ENCODE results near the gene SLC4A3. TPM values are rescaled to one million over a fixed set of nuclear protein-coding genes. Genes with fewer than 3 reads are reported as not detected.

SLC4A3 gene
- total and polyA plus RNA-seq, 2 of the 13 experiments (the other 11 are each of a cell fraction or from before 2014, with no cell fraction given) = 0.18 to 0.95 TPM

DNA sequence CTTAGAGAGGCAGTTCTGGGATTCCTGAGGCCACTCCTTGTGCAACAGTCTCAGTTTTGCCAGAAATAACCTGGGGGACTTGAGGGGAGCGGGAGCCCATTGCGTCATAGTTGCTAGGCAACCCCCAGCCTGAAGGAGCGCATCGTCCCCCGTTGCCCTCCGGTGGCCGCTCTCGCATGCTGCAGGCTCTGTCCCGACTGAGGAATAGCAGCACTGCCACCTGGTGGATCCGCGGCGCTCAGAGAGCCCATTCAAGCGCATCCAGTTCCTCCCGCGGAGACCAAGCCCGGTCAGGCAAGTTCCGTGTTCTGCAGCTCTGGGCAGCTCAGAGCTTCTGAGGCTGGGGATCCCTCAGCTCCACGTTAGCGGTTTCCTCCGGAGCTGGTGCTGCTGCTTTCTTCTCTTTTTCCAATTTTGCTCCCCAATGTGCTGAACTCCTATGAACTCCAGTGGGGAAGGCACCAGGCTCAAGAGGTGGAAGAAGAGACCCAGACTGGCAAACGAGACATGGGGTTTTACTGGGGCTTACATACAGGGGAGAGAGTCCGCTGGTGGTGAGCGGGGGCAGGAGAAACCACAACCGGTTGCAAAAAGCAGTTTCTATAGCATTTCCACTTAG is 15.1 kb downstream of the SLC4A3 start (continued):
- TF ChIP-seq CSRNP2 (CRISPR knock-in tag; conservative IDR thresholded peaks at IDR 0.05; ENCODE audit: low read depth) (no peak), ZSCAN21 (CRISPR knock-in tag; IDR thresholded peaks at IDR 0.05; ENCODE audit: borderline replicate concordance) (peak; percentile 73; the same call in 1 of the 2 replicates), ZNF121 (CRISPR knock-in tag; IDR thresholded peaks at IDR 0.05) (no peak; the same call in 1 of the 2 replicates), FOSL1 (CRISPR knock-in tag; IDR thresholded peaks at IDR 0.05; ENCODE audit: borderline replicate concordance) (no peak), MTF2 (CRISPR knock-in tag; IDR thresholded peaks at IDR 0.05; ENCODE audit: borderline replicate concordance) (peak; percentile 99; the same call in 1 of the 2 replicates), SALL1 (CRISPR knock-in tag; IDR thresholded peaks at IDR 0.05) (peak; percentile 91), MLXIP (CRISPR knock-in tag; IDR thresholded peaks at IDR 0.05; ENCODE audit: borderline replicate concordance) (no peak), ZNF12 (CRISPR knock-in tag; IDR thresholded peaks at IDR 0.05) (peak; percentile 69; the same call in 1 of the 2 replicates), SMAD3 (CRISPR knock-in tag; IDR thresholded peaks at IDR 0.05) (peak; percentile 96), CREB3 (CRISPR knock-in tag; IDR thresholded peaks at IDR 0.05) (no peak), ARID4A (CRISPR knock-in tag; IDR thresholded peaks at IDR 0.05; ENCODE audit: borderline replicate concordance) (peak; percentile 82; the same call in 1 of the 2 replicates), KMT2B (CRISPR knock-in tag; IDR thresholded peaks at IDR 0.05) (peak; percentile 66), HNF4G (IDR thresholded peaks at IDR 0.05; ENCODE audit: borderline replicate concordance, low read depth, low read length) (no peak; the same call in 1 of the 2 replicates), HNF4G (CRISPR knock-in tag; IDR thresholded peaks at IDR 0.05; ENCODE audit: borderline replicate concordance, low read depth) (peak; percentile 70; the same call in 1 of the 2 replicates), NFYB (CRISPR knock-in tag; IDR thresholded peaks at IDR 0.05) (peak; percentile 18; the same call in 1 of the 2 replicates), KLF6 (CRISPR knock-in tag; IDR thresholded peaks at IDR 0.05) (peak; percentile 75; the same call in 1 of the 2 replicates), MAF1 (CRISPR knock-in tag; IDR thresholded peaks at IDR 0.05; ENCODE audit: borderline replicate concordance) (peak; percentile 76; the same call in 1 of the 2 replicates)
- TF ChIP-seq, protein P1, sequence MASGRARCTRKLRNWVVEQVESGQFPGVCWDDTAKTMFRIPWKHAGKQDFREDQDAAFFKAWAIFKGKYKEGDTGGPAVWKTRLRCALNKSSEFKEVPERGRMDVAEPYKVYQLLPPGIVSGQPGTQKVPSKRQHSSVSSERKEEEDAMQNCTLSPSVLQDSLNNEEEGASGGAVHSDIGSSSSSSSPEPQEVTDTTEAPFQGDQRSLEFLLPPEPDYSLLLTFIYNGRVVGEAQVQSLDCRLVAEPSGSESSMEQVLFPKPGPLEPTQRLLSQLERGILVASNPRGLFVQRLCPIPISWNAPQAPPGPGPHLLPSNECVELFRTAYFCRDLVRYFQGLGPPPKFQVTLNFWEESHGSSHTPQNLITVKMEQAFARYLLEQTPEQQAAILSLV (CRISPR knock-in tag; IDR thresholded peaks at IDR 0.05; ENCODE audit: borderline replicate concordance) = 0 out of 2 replicates have a peak, but pooled peaks have one; percentile 48
